ES-I3 (cell line): ENCODE measurements around the gene SPTBN1.

Experiments used
- H3K36me3 ChIP-seq: 2 replicates; pipeline ENCODE4 v1.6.1; 2013; ENCODE audit warnings: mild to moderate bottlenecking, low read length, control low read depth, moderate library complexity; ENCODE audit not compliant: insufficient read depth
- H3K4me1 ChIP-seq: 2 replicates; pipeline ENCODE4 v1.6.1; 2013; ENCODE audit warnings: mild to moderate bottlenecking, control low read depth, low read length; ENCODE audit not compliant: insufficient read depth
- H3K9ac ChIP-seq: 2 replicates; pipeline ENCODE4 v1.6.1; 2013; ENCODE audit warnings: low read depth, mild to moderate bottlenecking, low read length, moderate library complexity
- H3K9me3 ChIP-seq: 2 replicates; pipeline ENCODE4 v1.6.1; 2013; ENCODE audit warnings: mild to moderate bottlenecking, low read length, moderate library complexity; ENCODE audit not compliant: control insufficient read depth, insufficient read depth

SPTBN1 gene

DNA sequence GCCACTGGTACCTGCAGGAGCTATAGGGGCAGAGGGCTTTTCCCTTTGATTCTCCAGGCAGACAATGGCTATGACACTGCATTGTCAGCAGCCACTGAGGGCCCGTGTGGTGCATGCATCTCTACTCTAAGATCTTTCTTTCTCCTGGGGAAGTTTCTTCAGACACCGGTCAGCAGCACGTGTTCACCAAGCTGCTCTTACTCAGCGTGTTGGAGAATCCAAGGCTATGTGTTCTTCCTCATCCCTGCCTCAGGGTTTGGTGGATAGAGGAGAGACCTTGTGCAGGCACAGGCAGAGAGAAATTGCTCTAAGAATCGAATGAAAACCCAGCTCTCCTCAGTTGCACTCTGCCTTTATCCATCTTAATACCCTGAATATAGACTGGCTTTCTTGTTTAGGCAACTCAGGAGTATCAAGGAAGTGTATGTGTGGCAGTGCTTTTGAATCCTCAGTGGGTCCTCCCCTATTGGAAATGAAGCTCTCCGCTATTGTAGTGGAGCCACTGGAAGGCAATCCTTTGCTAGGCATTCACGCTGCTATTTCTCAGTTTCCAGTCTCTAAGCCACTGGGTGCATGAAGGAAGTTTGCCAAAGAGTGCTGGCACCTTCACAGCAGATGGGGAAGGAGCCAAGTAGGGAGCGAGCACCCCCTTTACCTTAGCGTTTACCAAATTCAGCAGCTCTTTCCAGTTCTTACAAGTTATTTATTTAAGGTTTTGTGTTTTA lies 180.4 kb downstream of the SPTBN1 start:
- H3K36me3 ChIP-seq = peaks cover 26% of the 10 kb centered on the region
- no peaks in the 10 kb centered on the region for H3K9me3 ChIP-seq
- no peak overlapping the region for H3K9ac ChIP-seq
- H3K4me1 ChIP-seq = peaks cover 23% of the 10 kb centered on the region

DNA sequence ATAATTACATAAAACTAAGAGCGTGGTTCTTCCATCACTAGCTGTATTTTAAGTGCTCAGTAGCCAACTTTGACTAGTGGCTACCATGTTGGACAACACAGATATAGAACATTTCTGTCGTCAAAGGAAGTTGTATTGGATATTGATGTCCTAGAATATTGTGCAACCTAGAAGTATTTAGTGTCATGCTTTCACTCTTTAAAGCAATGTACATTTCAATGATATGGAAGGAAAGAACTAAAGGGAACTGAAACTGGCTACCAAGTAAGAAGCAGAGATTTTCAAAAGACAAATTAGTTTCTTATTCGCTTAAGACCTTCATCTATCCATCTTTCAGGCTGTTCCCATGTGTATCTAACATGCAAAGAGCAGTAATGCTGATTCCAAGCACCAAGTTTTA lies 182.0 kb downstream of the SPTBN1 start:
- H3K36me3 ChIP-seq = peaks cover 28% of the 10 kb centered on the region
- peaks cover 23% of the 10 kb centered on the region for H3K4me1 ChIP-seq
- no peak overlapping the region for H3K9ac ChIP-seq
- no peaks in the 10 kb centered on the region for H3K9me3 ChIP-seq

DNA sequence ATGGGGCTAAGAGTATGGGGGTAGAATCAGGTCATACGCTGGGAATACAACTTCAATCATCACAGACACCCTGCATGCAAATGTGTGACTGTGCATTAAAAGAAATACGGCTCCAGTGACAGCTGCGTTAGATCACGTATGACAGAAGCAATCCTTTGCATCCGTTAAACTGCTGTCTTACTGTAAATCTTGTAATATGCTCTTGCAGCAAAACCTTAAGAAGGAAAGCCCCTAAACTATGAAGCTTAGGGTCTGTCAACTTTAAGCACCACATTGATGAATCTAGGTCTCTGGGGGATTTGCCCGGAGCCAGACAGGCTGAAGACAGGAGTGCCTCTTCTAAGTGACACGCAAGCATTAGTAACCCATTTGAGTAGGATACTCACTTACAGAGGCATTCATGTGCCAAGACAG lies 182.7 kb downstream of the SPTBN1 start:
- Histone ChIP-seq H3K4me1 (peaks cover 18% of the 10 kb centered on the region), H3K36me3 (peaks cover 26% of the 10 kb centered on the region), H3K9ac (no peak overlapping the region), H3K9me3 (no peaks in the 10 kb centered on the region)

DNA sequence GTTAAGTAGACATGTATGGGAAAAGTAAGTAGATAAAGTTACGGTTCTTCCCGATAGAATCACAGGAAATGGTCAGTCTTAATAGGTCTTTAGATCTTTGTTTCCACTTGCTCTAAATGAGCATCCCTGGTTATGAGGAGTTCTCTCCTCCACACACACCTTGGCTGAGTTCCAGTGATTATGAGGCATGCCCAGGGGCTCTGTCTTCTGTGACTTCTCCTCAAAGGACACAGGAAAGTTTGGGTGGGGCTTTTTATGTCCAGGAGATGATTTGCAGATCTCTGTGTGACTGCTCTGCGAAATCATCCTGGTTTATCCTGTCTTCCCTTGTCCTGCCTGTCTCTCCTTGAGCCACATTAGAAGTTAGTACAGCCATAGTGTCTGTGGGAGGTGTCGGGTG lies 183.5 kb downstream of the SPTBN1 start:
- H3K4me1 ChIP-seq = peaks cover 11% of the 10 kb centered on the region
- H3K9me3 ChIP-seq = no peaks in the 10 kb centered on the region
- no peak overlapping the region for H3K9ac ChIP-seq
- H3K36me3 ChIP-seq = peaks cover 32% of the 10 kb centered on the region

DNA sequence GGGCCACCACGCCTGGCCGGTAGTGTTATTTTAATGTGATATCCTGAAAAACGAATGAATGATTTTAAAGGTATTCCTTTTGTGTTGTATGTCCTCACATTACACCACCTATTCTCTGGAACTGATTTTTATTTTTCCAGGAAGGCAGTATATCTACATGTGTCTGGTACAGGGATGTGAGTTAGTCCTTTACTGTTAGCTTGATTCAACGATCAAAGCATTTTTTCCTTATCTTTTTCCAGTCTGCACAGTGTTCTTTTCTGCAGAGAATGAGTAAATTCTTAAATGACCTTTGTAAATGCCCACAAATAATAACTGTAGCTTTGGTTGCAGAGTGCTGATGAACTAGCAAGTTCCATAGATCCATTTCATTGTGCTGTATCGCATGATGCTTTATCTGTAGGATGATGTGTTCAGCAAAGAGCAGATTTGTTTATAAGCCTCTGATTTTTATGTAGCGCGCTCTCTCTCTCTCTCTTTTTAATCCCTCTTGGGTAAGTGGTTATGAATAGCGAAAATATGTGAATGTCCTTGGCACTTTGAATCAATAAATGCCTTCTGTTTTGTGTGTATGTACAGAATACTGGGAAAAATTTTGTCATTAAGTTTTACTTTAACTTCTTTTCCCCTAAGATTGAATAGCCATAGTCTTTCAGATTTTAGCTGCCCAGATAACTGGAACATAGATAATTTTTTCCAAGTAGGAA lies 184.9 kb downstream of the SPTBN1 start:
- no peak overlapping the region for H3K9ac ChIP-seq
- no peaks in the 10 kb centered on the region for H3K4me1 ChIP-seq
- no peaks in the 10 kb centered on the region for H3K9me3 ChIP-seq
- H3K36me3 ChIP-seq = peaks cover 44% of the 10 kb centered on the region

DNA sequence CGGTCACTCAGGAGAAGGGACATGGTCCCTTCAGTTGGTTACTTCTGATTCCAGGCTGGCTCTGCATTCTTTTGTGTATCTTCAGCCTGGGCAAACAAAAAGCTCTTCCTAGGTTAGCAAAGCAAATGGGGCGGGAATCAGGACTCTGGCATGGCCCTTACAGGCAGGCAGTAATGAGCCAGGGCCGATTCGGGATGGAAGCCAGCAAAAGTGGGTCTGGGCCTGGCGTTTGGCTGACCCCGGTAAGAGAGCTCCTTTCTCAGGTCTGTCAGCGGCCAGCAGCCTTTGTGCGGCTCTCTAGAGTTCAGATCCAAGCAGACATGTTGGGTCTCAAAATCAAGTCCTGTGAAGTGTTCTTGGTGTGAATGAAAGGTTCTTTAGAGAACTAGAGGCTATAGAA lies 185.9 kb downstream of the SPTBN1 start:
- Histone ChIP-seq H3K4me1 (no peaks in the 10 kb centered on the region), H3K9me3 (no peaks in the 10 kb centered on the region), H3K36me3 (peaks cover 49% of the 10 kb centered on the region), H3K9ac (no peak overlapping the region)

DNA sequence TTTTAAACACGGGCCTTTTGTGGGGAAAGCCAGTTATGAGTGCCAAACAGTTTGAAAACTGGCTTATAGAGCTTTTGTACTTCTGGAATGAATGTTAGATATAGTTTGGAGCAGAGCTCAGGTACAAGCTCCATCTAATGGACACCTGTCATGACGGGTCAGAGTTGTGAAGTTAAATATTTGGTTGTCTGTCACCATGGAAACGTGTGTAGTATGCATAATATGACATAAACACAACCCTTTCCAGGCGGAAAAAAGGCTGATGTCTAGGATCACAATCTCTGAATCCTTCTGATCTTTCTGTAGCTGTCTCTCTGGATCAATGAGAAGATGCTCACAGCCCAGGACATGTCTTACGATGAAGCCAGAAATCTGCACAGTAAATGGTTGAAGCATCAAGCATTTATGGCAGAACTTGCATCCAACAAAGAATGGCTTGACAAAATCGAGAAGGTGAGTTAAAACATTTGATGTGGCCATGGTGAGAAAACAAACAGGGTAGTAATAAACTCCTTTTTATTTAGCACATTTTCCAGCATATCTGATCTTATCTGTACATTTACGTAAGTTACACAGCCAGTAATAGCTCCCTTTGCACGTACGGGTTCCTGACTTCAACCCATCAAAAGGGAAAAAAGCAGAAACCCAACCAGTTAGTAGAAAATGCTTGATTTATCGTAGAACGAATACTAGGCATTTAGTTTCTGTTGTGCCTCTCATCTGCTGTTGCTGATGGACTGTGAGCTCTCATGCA lies 186.7 kb downstream of the SPTBN1 start:
- H3K36me3 ChIP-seq = peaks cover 49% of the 10 kb centered on the region
- H3K9me3 ChIP-seq = no peaks in the 10 kb centered on the region
- no peaks in the 10 kb centered on the region for H3K4me1 ChIP-seq
- no peak overlapping the region for H3K9ac ChIP-seq

DNA sequence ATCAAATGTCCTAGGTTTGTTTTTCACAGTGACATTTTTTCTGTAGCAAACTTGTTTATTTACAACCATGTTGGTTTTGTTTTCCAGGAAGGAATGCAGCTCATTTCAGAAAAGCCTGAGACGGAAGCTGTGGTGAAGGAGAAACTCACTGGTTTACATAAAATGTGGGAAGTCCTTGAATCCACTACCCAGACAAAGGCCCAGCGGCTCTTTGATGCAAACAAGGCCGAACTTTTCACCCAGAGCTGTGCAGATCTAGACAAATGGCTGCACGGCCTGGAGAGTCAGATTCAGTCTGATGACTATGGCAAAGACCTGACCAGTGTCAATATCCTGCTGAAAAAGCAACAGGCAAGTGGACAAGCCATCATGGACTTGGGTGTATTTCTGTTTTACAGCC lies 188.1 kb downstream of the SPTBN1 start:
- Histone ChIP-seq H3K9me3 (no peaks in the 10 kb centered on the region), H3K9ac (no peak overlapping the region), H3K4me1 (no peaks in the 10 kb centered on the region), H3K36me3 (peaks cover 45% of the 10 kb centered on the region)

DNA sequence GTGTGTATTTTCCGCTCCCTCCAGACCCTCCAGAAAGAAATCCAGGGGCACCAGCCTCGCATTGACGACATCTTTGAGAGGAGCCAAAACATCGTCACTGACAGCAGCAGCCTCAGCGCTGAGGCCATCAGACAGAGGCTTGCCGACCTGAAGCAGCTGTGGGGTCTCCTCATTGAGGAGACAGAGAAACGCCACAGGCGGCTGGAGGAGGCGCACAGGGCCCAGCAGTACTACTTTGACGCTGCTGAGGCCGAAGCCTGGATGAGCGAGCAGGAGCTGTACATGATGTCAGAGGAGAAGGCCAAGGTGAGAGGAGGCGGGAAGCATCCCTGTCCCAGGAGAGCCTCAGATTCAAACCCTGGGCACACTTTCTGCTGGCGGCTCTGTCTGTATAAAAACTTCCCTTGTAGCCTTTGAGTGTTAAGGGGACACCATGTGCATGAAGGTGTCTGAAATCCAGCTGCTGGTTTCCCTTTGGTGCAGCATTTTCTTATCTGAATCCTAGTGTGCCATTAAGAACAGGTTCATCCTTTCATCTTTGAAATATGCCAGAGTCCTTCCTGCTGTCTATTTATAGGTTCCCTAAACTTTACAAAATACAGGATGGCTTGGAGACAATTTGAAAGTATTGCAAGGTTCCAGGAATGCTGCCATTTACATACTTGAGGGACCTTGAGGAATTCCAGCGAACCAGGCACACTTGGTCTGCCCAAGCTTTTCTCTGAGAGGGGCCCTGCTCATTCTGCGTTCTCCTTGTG lies 190.2 kb downstream of the SPTBN1 start:
- peaks cover 58% of the 10 kb centered on the region for H3K36me3 ChIP-seq
- no peaks in the 10 kb centered on the region for H3K9me3 ChIP-seq
- no peak overlapping the region for H3K9ac ChIP-seq
- H3K4me1 ChIP-seq = no peaks in the 10 kb centered on the region

DNA sequence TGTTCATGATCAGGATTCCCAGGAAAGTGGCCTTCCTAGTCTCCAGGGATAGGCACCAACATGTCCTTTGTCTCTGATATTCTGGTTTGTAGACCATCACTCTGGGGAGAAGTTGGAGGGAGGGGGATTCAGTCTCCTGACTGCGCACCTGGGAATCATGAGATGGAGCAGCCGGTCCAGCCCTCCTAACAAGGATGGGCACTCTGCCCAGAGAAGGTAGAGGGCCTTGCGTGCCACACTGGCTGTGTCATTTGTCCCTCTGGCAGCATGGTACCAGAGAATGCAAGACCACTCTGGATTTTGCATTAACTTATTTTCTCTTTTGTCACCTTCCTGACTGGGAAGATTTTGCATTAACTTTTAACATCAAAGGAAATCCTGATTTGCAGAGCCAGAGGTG lies 192.1 kb downstream of the SPTBN1 start:
- no peaks in the 10 kb centered on the region for H3K4me1 ChIP-seq
- peaks cover 50% of the 10 kb centered on the region for H3K36me3 ChIP-seq
- no peak overlapping the region for H3K9ac ChIP-seq
- H3K9me3 ChIP-seq = no peaks in the 10 kb centered on the region

DNA sequence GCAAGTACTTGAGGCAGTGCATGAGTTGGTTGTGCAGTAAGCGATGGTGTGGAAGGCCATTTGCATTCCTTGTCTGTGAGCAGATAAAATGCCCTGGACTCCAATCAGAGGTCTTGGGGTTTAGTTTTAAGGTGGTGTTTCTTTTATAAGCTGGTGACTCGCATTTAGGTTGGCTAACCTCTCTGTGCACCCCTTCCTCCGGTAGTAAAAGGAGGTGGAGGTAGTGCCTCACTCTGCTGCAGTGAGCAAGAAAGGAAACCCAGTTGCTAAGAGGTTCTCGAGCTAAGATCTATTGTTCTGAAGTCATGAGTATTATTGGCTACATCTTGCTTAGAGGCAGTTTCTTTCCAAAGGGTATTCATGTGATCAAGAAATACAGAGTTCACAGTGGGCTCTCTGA lies 193.1 kb downstream of the SPTBN1 start:
- H3K9ac ChIP-seq = no peak overlapping the region
- H3K4me1 ChIP-seq = no peaks in the 10 kb centered on the region
- H3K36me3 ChIP-seq = peaks cover 49% of the 10 kb centered on the region
- H3K9me3 ChIP-seq = no peaks in the 10 kb centered on the region

DNA sequence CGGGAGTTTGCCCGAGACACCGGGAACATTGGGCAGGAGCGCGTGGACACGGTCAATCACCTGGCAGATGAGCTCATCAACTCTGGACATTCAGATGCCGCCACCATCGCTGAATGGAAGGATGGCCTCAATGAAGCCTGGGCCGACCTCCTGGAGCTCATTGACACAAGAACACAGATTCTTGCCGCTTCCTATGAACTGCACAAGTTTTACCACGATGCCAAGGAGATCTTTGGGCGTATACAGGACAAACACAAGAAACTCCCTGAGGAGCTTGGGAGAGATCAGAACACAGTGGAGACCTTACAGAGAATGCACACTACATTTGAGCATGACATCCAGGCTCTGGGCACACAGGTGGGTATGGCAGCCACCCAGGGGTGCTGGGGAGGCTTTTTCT lies 193.5 kb downstream of the SPTBN1 start:
- Histone ChIP-seq H3K4me1 (no peaks in the 10 kb centered on the region), H3K36me3 (peaks cover 49% of the 10 kb centered on the region), H3K9ac (no peak overlapping the region), H3K9me3 (no peaks in the 10 kb centered on the region)

DNA sequence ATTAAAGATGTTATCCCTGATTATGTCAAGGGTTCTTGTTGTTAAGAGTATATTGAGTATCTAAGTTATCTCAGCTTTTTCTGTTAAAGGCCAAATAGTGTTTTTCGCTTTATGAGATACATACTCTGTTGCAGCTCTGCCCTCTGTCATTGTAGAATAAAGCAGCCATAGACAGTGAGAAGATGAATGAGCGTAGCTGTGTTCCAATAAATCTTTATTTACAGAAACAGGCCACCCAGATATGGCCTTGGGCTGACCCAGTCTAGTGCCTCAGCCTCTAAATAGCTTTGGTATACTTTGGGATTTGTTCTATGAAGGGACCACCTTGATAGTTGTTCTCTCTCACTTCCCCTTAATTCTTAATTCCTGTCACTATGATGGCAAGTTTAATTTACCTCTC lies 194.5 kb downstream of the SPTBN1 start:
- no peak overlapping the region for H3K9ac ChIP-seq
- H3K9me3 ChIP-seq = no peaks in the 10 kb centered on the region
- H3K36me3 ChIP-seq = peaks cover 46% of the 10 kb centered on the region
- no peaks in the 10 kb centered on the region for H3K4me1 ChIP-seq

DNA sequence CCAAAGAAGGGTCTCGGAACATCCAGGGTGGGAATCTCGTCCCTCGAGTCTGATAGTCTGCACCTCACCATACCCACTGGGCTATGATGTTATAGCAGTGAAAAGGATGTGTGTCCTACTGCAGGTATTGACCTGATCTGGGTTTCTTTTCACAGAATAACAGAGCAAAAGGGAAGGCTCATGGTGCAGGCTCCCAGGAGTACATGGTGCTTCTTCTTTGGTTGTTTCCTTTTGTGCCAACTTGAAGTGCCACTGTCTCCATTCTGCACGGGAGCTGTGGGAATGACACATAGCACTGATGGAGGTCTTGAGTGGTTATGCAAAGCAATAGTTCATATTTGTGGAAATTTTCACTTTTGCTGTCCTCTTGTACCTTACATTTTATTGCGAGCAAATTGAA lies 195.2 kb downstream of the SPTBN1 start:
- H3K36me3 ChIP-seq = peaks cover 41% of the 10 kb centered on the region
- H3K9me3 ChIP-seq = no peaks in the 10 kb centered on the region
- H3K4me1 ChIP-seq = no peaks in the 10 kb centered on the region
- H3K9ac ChIP-seq = no peak overlapping the region
